Stomach (tissue), 4 donors: Measurements from ENCODE around the gene ABHD17C.

Experiments
- EP300 ChIP-seq: sonication (generic); formaldehyde crosslinking; IDR thresholded peaks from one replicate; pipeline ENCODE4 v1.6.1; 2017; ENCODE audit warnings: antibody characterized with exemption
- POLR2A ChIP-seq, 4 donors: fragments of 450-650 bp; IDR thresholded peaks; one replicate each; pipeline ENCODE4 v1.6.1; 2016; ENCODE audit warnings: antibody characterized with exemption in 4 of 4, control low read depth in 2 of 4, mild to moderate bottlenecking in 1 of 4, moderate library complexity in 1 of 4
- TF ChIP-seq, protein P1 (sequence below), 7 experiments: fragments of 450-650 bp in 4 of 7; fragments of 200-600 bp in 3 of 7; sonication (generic) in 3 of 7; IDR thresholded peaks; one replicate each; pipeline ENCODE4 v1.5.1; 2016 to 2019; ENCODE audit warnings: antibody characterized with exemption in 7 of 7, control low read depth in 2 of 7, mild to moderate bottlenecking in 1 of 7

DNA sequence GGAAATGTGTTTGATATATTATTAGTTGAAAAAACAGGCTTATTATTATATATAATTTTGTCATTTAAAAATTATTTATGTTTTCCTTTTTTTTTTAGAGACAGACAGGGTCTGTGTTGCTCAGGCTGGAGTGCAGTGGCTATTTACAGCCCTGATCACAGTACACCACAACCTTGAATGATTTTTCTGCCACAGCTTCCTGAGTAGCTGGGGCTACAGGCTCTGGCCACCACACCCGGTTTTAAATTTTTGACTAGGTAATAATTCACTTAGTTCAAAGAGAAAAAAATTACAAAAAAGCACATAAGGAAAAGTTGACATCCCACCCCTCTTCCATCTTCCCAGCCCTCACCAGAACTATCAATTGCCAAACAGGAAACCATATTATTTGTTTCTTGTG, 79.4 kb downstream of the ABHD17C start:
- TF ChIP-seq POLR2A (IDR thresholded peaks at IDR 0.05) = no peak
- TF ChIP-seq, protein P1, sequence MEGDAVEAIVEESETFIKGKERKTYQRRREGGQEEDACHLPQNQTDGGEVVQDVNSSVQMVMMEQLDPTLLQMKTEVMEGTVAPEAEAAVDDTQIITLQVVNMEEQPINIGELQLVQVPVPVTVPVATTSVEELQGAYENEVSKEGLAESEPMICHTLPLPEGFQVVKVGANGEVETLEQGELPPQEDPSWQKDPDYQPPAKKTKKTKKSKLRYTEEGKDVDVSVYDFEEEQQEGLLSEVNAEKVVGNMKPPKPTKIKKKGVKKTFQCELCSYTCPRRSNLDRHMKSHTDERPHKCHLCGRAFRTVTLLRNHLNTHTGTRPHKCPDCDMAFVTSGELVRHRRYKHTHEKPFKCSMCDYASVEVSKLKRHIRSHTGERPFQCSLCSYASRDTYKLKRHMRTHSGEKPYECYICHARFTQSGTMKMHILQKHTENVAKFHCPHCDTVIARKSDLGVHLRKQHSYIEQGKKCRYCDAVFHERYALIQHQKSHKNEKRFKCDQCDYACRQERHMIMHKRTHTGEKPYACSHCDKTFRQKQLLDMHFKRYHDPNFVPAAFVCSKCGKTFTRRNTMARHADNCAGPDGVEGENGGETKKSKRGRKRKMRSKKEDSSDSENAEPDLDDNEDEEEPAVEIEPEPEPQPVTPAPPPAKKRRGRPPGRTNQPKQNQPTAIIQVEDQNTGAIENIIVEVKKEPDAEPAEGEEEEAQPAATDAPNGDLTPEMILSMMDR (IDR thresholded peaks at IDR 0.05) = no peak
- TF ChIP-seq EP300 = no peak
